ENCODE results near the gene SLC2A4. TPM values are rescaled to one million over a fixed set of nuclear protein-coding genes. Genes with fewer than 3 reads are reported as not detected.
A peak's percentile ranks its signal among the peaks of the same experiment; 100 is the strongest.

The SLC2A4 gene
- total RNA-seq, 2 experiments from 2014 or later, result 0.16 to 0.25 TPM

DNA sequence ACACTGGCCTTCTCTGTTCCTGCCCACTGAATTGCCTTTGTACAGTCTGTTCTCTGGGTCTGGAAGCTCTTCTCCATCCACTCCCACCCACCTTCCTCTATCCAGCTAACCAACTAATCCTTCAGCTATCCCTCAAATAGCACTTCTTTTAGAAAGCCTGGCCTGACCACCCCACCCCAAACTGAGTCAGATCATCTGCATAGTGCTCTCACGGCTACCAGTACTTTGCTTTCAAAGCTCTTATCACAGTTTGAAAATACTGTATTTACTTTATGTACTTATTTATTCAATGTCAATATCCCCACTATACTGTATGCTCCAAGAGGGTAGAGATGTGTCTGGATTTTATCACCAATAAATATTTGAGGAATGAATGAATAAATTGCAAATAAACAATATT lies 14.7 kb upstream of the SLC2A4 start:
- intact Hi-C loops (cut with DNase I, micrococcal nuclease), result no loop called here
- ChIA-PET CTCF (interaction anchor here (0.9 to 2.1 kb wide), 3 partner anchors 30 to 221 kb away, joined by 3 to 11 read pairs (median 4); no protein-coding TSS in a partner anchor), POLR2A (no interaction called here)
- DNase-seq (no peak), ATAC-seq (no peak)
- Mint-ChIP-seq H3K4me3 (no peak overlapping the region), H3K36me3 (ENCODE audit: low read depth) (no peaks in the 10 kb centered on the region), H3K4me1 (peaks cover 20% of the 10 kb centered on the region), H3K27ac (no peak overlapping the region), H3K9me3 (ENCODE audit: low read depth) (no peaks in the 10 kb centered on the region), H3K27me3 (peaks cover 24% of the 10 kb centered on the region)

DNA sequence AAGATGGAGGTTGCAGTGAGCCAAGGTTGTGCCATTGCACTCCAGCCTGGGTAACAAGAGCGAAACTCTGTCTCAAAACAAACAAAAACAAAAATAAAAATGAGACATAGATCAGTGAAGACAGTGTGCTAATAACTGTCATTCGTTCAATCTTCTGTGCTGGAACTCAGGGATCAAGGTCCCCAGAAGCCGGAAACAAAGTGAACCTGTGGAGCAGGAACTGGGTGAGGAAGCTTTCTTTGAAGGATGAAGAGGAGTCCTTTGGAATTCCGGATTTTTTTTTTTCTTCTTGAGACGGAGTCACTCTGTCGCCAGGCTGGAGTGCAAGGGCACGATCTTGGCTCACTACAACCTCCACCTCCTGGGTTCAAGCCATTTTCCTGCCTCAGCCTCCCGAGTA lies 2.1 kb upstream of the SLC2A4 start:
- ChIA-PET CTCF (interaction anchor here (0.6 to 5.9 kb wide), 2 partner anchors 17 to 26 kb away, joined by 3 to 45 read pairs; no protein-coding TSS in a partner anchor), POLR2A (no interaction called here)
- DNase-seq, result no peak
- no peaks in the 10 kb centered on the region for H3K36me3 Mint-ChIP-seq (ENCODE audit: low read depth)
- no peak for ATAC-seq
- peaks cover 21% of the 10 kb centered on the region for H3K4me1 Mint-ChIP-seq
- H3K27ac Mint-ChIP-seq, result no peak overlapping the region
- H3K9me3 Mint-ChIP-seq (ENCODE audit: low read depth), result no peaks in the 10 kb centered on the region
- intact Hi-C loops (cut with DNase I, micrococcal nuclease), result no loop called here
- H3K27me3 Mint-ChIP-seq, result peaks cover 17% of the 10 kb centered on the region
- no peak overlapping the region for H3K4me3 Mint-ChIP-seq

GRCh38 chr17:7280519-7281073 lies 922 bp upstream of the SLC2A4 start:
- POLR2A ChIA-PET, result interaction anchor here (0.5 to 1.0 kb wide), 2 partner anchors 16 to 33 kb away, joined by 4 read pairs; no protein-coding TSS in a partner anchor

DNA sequence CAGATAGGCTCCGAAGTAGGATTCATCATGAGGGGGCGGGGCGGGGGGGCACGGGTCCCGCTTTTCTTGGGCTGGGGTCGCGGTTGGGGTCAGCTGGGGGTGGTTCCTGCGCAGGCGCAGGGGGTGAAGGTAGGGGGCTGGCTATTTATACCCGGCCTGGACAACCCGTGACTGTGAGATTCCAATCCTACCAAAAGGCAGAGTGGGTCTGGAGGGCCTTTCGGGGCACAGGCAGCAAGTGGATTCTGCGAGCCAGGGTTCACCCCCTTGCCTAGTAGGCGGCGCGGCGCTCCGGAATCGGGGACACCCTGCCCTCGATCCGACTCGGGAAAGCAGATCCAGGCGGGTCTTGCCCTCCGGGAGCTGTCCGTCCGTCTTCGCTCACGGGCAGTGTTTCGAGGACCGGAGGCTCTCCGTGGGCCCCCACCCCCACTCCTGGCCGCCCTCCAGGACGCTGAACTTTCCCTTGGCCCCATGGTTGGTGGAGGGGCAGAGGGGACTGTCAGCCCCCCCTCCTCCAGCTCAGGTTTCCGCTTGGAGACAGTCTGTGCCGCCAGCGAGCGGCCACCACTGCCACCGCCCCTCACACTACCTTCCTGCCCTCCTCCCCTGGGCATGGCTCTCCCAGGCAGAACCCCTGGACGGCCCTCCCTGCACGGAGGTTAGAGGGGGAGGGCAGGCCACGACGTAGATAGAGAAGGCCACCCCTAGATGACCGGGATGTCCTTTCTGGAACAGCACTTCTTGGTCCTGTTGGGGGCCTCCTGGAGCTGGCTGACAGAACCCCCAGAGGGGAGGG lies 634 bp downstream of the SLC2A4 start:
- peak overlapping the region; percentile 70 for H3K4me3 Mint-ChIP-seq
- ATAC-seq (no peak), DNase-seq (peak; percentile 24)
- POLR2A ChIA-PET, result interaction anchor here (0.6 kb wide), 1 partner anchor 177 kb away, joined by 3 read pairs; no protein-coding TSS in a partner anchor
- CTCF ChIA-PET, result interaction anchor here (0.6 to 5.9 kb wide), 10 partner anchors 9 to 482 kb away, joined by 3 to 45 read pairs (median 3); partner anchors contain the start of gene PHF23
- no peaks in the 10 kb centered on the region for H3K9me3 Mint-ChIP-seq (ENCODE audit: low read depth)
- H3K27ac Mint-ChIP-seq, result no peak overlapping the region
- H3K4me1 Mint-ChIP-seq, result peaks cover 21% of the 10 kb centered on the region
- peaks cover 17% of the 10 kb centered on the region for H3K27me3 Mint-ChIP-seq
- intact Hi-C loops (cut with DNase I, micrococcal nuclease), result loop anchor here (1.0 to 2.0 kb wide), 15 partner anchors 25 to 279 kb away; partner anchors contain the start of genes ACAP1 (in 1 of the 2), DVL2 (in 1 of the 2), EIF5A (in 1 of the 2) and ELP5 (in 1 of the 2)
- no peaks in the 10 kb centered on the region for H3K36me3 Mint-ChIP-seq (ENCODE audit: low read depth)

More at GRCh38 chr17:7280519-7281073, 922 bp upstream of the SLC2A4 start:
- Mint-ChIP-seq H3K4me3 (peak overlapping the region; percentile 70), H3K27me3 (peaks cover 17% of the 10 kb centered on the region), H3K36me3 (ENCODE audit: low read depth) (no peaks in the 10 kb centered on the region), H3K9me3 (ENCODE audit: low read depth) (no peaks in the 10 kb centered on the region), H3K4me1 (peaks cover 21% of the 10 kb centered on the region), H3K27ac (no peak overlapping the region)
- CTCF ChIA-PET, result interaction anchor here (0.6 to 5.9 kb wide), 17 partner anchors 16 to 935 kb away, joined by 3 to 45 read pairs (median 3); partner anchors contain the start of genes NEURL4 and NLGN2
- ATAC-seq (peak; percentile 84), DNase-seq (peak; percentile 92)
- intact Hi-C loops (cut with DNase I, micrococcal nuclease), result loop anchor here (1.0 to 2.0 kb wide), 20 partner anchors 16 to 309 kb away; partner anchors contain the start of genes EIF5A (in 2 of the 2), ACAP1 (in 1 of the 2), DVL2 (in 1 of the 2) and ELP5 (in 1 of the 2)

DNA sequence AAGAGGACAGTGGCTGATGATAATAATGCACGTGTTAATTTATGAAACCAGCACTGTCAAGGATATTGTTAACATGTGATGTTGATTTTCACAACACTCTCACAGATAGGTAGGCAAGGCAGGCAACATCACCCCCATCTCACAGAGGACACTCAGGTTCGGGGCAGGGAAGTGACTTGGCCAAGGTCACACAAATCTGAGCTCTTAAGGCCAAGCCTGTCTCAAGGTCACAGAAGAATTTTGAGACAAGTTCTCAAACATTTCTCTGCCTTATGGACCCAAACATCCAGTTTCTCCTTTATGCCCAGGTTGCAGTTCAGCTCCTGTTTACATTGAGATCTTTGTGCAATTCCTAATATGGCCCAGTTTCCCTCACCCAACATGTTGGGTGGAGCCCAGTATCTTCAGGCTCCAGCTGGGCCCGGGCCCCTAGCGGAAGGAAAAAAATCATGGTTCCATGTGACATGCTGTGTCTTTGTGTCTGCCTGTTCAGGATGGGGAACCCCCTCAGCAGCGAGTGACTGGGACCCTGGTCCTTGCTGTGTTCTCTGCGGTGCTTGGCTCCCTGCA lies 1.3 kb downstream of the SLC2A4 start:
- POLR2A ChIA-PET, result interaction anchor here (0.6 kb wide), 2 partner anchors 176 to 293 kb away, joined by 3 read pairs; no protein-coding TSS in a partner anchor
- no peak overlapping the region for H3K4me3 Mint-ChIP-seq
- H3K27ac Mint-ChIP-seq, result no peak overlapping the region
- ATAC-seq (no peak), DNase-seq (peak; percentile 28)
- H3K36me3 Mint-ChIP-seq (ENCODE audit: low read depth), result no peaks in the 10 kb centered on the region
- CTCF ChIA-PET, result interaction anchor here (0.5 to 5.9 kb wide), 10 partner anchors 13 to 852 kb away, joined by 3 to 45 read pairs (median 3); partner anchors contain the start of gene PHF23
- intact Hi-C loops (cut with DNase I, micrococcal nuclease), result no loop called here
- H3K4me1 Mint-ChIP-seq, result peaks cover 21% of the 10 kb centered on the region
- H3K27me3 Mint-ChIP-seq, result peaks cover 17% of the 10 kb centered on the region
- no peaks in the 10 kb centered on the region for H3K9me3 Mint-ChIP-seq (ENCODE audit: low read depth)

DNA sequence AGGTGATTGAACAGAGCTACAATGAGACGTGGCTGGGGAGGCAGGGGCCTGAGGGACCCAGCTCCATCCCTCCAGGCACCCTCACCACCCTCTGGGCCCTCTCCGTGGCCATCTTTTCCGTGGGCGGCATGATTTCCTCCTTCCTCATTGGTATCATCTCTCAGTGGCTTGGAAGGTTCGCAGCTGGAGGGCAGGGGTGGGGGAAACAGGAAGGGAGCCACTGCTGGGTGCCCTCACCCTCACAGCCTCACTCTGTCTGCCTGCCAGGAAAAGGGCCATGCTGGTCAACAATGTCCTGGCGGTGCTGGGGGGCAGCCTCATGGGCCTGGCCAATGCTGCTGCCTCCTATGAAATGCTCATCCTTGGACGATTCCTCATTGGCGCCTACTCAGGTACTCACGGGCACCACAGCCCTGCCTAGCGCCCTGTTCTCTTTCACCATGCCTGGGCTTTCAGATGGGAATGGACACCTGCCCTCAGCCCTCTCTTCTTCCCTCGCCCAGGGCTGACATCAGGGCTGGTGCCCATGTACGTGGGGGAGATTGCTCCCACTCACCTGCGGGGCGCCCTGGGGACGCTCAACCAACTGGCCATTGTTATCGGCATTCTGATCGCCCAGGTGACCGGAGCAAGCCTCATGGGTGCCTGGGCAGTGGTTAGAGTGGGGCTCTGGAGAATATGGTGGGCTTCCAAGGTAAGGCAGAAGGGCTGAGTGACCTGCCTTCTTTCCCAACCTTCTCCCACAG lies 2.1 kb downstream of the SLC2A4 start:
- intact Hi-C loops (cut with DNase I, micrococcal nuclease), result no loop called here
- POLR2A ChIA-PET, result interaction anchor here (0.6 kb wide), 2 partner anchors 63 to 292 kb away, joined by 3 read pairs; no protein-coding TSS in a partner anchor
- Mint-ChIP-seq H3K27me3 (peaks cover 17% of the 10 kb centered on the region), H3K27ac (no peak overlapping the region), H3K4me3 (no peak overlapping the region), H3K9me3 (ENCODE audit: low read depth) (no peaks in the 10 kb centered on the region), H3K36me3 (ENCODE audit: low read depth) (no peaks in the 10 kb centered on the region), H3K4me1 (peaks cover 21% of the 10 kb centered on the region)
- no peak for DNase-seq
- ATAC-seq, result no peak
- CTCF ChIA-PET, result interaction anchor here (0.5 to 5.9 kb wide), 7 partner anchors 13 to 851 kb away, joined by 3 to 45 read pairs (median 4); no protein-coding TSS in a partner anchor

- Mint-ChIP-seq H3K9me3 (ENCODE audit: low read depth) (no peaks in the 10 kb centered on the region), H3K36me3 (ENCODE audit: low read depth) (no peaks in the 10 kb centered on the region), H3K4me1 (peaks cover 21% of the 10 kb centered on the region), H3K27me3 (peaks cover 17% of the 10 kb centered on the region), H3K4me3 (no peak overlapping the region), H3K27ac (no peak overlapping the region)
- no peak for DNase-seq
- intact Hi-C loops (cut with DNase I, micrococcal nuclease), result no loop called here
- CTCF ChIA-PET, result interaction anchor here (1.2 to 1.3 kb wide), 2 partner anchors 11 to 14 kb away, joined by 3 to 9 read pairs; no protein-coding TSS in a partner anchor
- POLR2A ChIA-PET, result no interaction called here
- no peak for ATAC-seq
Measured at GRCh38 chr17:7284911-7285310, 3.4 kb downstream of the SLC2A4 start.

DNA sequence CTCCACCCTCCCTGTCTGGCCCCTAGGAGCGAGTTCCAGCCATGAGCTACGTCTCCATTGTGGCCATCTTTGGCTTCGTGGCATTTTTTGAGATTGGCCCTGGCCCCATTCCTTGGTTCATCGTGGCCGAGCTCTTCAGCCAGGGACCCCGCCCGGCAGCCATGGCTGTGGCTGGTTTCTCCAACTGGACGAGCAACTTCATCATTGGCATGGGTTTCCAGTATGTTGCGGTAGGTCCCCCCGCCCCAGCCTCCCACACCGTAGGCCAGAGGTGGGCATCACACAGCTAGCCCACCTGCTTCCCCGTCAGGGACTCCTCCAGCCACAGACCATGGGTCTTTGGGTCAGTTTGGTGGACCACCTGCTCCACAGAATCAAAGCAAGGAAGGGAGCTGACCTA lies 4.2 kb downstream of the SLC2A4 start:
- DNase-seq (no peak), ATAC-seq (no peak)
- H3K36me3 Mint-ChIP-seq (ENCODE audit: low read depth), result no peaks in the 10 kb centered on the region
- intact Hi-C loops (cut with DNase I, micrococcal nuclease), result no loop called here
- CTCF ChIA-PET, result interaction anchor here (1.2 to 2.5 kb wide), 2 partner anchors 11 to 13 kb away, joined by 3 to 12 read pairs; no protein-coding TSS in a partner anchor
- POLR2A ChIA-PET, result interaction anchor here (1.2 kb wide), 1 partner anchor 28 kb away, joined by 3 read pairs; no protein-coding TSS in a partner anchor
- peaks cover 17% of the 10 kb centered on the region for H3K27me3 Mint-ChIP-seq
- H3K4me3 Mint-ChIP-seq, result no peak overlapping the region
- no peak overlapping the region for H3K27ac Mint-ChIP-seq
- no peaks in the 10 kb centered on the region for H3K9me3 Mint-ChIP-seq (ENCODE audit: low read depth)
- peaks cover 17% of the 10 kb centered on the region for H3K4me1 Mint-ChIP-seq

- Mint-ChIP-seq H3K27ac (no peak overlapping the region), H3K36me3 (ENCODE audit: low read depth) (no peaks in the 10 kb centered on the region), H3K4me1 (peaks cover 7% of the 10 kb centered on the region), H3K4me3 (no peak overlapping the region), H3K9me3 (ENCODE audit: low read depth) (no peaks in the 10 kb centered on the region), H3K27me3 (peaks cover 10% of the 10 kb centered on the region)
- POLR2A ChIA-PET, result no interaction called here
- intact Hi-C loops (cut with DNase I, micrococcal nuclease), result loop anchor here in 1 of 2 experiments (10.0 kb wide), 1 partner anchor 155 kb away; no protein-coding TSS in a partner anchor
- CTCF ChIA-PET, result no interaction called here
- ATAC-seq (no peak), DNase-seq (no peak)
Measured at GRCh38 chr17:7289256-7290032, 7.9 kb downstream of the SLC2A4 start.

DNA sequence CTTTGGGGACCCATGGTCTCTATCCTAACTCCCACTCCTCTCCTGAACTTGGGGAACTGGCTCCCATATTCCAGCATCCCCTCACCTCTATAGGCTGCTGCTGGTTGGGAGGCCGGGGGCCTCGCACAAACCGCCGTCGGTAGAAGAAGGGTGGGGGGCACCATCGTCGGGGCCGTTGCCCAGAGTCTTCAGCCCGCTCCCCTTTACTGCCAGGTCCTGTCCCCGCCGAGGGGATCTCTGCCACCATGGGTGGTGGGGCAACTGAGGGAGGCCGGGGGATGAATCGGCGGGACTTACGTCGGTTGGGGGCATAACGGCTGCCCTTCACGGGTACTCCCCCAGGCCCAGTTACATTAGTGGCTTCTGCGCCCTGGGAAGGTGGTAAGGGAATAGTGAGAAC lies 8.6 kb downstream of the SLC2A4 start:
- H3K27me3 Mint-ChIP-seq, result peaks cover 12% of the 10 kb centered on the region
- ATAC-seq (no peak), DNase-seq (no peak)
- CTCF ChIA-PET, result interaction anchor here (0.6 kb wide), 1 partner anchor 19 kb away, joined by 3 read pairs; no protein-coding TSS in a partner anchor
- H3K4me3 Mint-ChIP-seq, result no peak overlapping the region
- H3K4me1 Mint-ChIP-seq, result peaks cover 10% of the 10 kb centered on the region
- no peak overlapping the region for H3K27ac Mint-ChIP-seq
- H3K36me3 Mint-ChIP-seq (ENCODE audit: low read depth), result no peaks in the 10 kb centered on the region
- no peaks in the 10 kb centered on the region for H3K9me3 Mint-ChIP-seq (ENCODE audit: low read depth)
- intact Hi-C loops (cut with DNase I, micrococcal nuclease), result loop anchor here in 1 of 2 experiments (10.0 kb wide), 1 partner anchor 155 kb away; no protein-coding TSS in a partner anchor
- POLR2A ChIA-PET, result no interaction called here

Measured in activated CD4-positive, alpha-beta T cell treated with anti-CD3 and anti-CD28 coated beads for 36 hours (primary cell).